HG02763 (cell line): Measurements from ENCODE around the gene SP140L.
"Not testable (repeated sequence)": the region's sequence is repeated elsewhere in the genome, so short reads cannot be mapped to it uniquely, and the experiment has no call there.

Experiments used
- ATAC-seq: cut with Tn5 transposase; IDR thresholded peaks from one replicate; pipeline ENCODE4 v1.9.1; 2021; ENCODE audit warnings: mild to moderate bottlenecking, moderate library complexity; ENCODE audit not compliant: unreplicated experiment

The SP140L gene

DNA sequence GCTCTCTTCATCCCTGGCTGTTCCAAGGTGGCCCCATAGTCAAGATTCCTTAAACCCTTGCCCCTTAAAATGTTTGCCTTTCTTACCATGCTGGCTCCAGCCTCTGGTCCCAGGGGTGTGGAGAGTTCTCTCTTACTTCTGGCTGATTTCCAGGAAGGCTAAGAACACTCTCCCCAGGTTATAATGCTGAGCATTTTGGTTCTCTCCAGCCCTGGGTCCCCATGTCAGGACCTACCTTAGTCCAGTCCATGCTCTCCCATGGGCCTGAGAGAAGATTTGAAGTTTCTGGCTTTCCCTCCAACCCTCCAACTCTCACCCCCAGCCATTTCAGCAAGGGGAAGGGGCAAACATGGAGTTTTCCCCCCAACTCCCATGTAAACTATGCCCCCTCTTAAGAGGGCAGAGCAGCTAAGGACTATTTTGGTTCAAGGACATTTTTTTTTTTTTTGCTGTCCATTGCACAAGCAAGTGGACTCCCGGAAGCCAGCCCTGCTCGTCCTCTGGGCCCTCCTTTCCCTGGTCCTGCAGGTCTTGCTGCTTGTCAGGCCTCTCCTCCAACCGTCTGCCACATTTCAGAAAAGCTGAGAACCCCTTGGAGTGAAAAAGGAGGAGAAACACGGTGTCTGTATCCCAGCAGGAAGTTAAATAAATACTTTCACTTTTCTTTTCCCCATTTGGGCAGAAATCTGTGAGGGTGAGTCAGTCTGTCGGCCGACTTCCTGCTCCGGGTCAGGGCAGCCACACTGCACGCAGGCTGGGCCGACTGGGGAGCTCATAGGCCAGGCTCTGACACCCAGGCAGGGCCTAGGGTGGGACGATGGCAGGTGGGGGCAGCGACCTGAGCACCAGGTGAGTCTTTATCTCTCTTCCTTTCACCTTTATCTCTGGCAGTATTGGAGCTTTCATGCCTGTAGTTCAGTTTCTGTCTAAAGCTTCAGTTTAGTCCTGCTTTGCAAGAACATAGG lies at the start of gene SP140L:
SP140L (plus strand) TSS at position 741 of the 965 bp plus-strand sequence; CDS start at position 818, 77 bp downstream.
- peak; percentile 81 for ATAC-seq

DNA sequence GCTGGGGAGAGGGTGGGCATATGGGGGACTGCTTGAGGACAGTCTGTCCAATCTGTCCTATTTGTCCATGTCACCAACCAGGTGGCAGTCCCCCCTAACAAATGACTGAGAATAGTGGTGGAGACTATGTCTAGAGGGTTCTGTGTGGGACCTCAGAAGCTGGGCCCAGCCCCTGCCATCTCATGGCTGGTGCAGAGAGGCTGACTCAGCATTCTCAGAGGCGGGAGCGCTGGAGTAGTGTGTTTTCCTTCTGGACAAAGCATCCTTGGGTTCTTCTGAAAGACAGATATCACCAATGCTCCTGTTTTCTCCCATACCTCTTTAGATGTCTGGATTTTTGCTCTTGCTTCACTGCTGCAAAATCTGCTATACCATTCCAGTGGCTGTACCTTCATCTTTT lies 44.1 kb upstream of the SP140L start:
- ATAC-seq, result no peak

DNA sequence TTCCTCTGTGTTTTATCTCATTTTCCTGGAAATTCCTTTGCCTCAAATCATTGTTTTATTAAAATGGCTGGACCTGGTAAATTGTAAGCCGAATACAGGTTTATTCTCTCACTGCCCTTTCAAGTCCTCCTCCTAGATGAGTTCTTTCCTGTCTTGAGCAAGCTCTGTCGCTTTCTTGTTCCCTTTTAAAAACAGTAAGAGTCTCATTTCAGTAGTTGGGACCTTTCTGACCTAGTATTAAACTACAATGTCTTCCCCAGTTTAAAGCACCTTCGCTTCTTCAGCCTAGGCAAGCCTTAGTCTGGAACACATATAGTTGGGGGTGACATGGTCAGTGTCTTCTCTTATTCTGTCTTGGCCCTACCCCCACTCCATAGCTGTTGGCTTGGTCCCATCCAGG lies 40.9 kb upstream of the SP140L start:
- ATAC-seq, result no peak

DNA sequence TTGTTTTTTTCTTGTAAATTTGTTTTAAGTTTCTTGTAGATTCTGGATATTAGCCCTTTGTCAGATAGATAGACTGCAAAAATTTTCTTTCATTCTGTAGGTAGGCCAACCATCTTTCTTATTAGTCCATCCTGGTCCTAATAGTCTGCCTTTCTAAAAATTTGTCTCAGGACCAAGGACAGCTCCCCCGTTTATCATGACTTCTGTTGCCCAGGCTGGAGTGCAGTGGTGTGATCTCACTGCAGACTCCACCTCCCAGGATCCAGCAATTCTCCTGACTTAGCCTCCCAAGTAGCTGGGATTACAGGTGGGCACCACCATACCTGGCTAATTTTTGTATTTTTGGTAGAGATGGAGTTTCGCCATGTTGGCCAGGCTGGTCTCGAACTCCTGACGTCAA lies 37.7 kb upstream of the SP140L start:
- not testable (repeated sequence) for ATAC-seq

DNA sequence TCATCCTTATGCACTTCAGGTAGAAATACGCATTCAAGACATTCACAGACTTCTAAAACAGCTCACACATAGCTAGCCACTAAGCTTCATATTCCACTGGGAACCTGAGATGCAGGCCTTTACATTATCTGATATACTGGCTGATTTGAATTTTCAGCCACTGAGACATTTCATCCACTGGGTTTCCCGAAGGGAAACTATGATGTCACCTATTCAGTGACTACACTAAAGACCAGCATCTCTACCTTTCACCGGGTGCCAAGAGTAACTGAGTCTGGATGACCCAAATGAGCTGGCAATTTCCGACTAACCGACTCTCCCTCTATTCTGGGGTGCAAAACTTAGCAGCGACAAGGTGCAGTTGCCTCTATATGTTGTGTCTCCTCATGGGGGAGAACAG lies 31.8 kb upstream of the SP140L start:
- no peak for ATAC-seq

DNA sequence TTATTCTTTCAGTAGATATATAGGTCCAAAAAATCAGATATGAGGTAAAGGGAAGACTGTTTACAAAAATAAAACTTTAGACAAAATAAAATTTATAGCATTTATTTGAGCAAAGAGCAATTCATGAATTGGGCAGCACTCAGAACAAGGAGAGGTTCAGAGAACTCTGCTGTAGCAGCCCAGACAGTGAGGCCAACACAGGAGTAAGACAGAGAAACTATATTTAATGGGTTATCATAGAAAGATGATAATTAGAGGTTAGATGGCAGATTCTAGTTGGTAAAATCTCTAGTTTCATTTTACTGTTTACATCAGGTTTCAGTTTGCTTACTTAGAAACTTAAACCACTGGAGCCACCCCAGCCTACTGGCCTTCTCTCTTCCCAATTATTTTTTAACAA lies 30.1 kb upstream of the SP140L start:
- no peak for ATAC-seq

DNA sequence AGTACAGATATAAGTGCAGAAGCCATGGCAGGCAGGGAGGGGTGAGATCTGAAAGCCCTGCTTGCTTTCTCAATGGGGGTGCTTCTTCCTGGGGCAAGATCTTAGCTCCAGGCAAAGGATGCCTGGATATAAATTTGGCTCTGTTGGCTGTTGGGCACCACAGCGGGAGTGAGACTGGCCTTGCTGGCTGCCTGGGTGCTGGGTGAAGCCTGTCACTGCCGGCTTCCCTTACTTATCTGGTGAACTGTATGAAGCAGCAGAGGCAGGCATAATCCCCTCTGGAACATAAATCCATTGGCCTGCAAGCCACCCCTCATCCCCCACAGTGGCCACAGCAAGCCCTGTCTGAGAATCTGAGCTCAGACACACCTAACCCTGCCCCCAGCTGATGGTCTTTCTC lies 27.4 kb upstream of the SP140L start:
- ATAC-seq, result no peak

DNA sequence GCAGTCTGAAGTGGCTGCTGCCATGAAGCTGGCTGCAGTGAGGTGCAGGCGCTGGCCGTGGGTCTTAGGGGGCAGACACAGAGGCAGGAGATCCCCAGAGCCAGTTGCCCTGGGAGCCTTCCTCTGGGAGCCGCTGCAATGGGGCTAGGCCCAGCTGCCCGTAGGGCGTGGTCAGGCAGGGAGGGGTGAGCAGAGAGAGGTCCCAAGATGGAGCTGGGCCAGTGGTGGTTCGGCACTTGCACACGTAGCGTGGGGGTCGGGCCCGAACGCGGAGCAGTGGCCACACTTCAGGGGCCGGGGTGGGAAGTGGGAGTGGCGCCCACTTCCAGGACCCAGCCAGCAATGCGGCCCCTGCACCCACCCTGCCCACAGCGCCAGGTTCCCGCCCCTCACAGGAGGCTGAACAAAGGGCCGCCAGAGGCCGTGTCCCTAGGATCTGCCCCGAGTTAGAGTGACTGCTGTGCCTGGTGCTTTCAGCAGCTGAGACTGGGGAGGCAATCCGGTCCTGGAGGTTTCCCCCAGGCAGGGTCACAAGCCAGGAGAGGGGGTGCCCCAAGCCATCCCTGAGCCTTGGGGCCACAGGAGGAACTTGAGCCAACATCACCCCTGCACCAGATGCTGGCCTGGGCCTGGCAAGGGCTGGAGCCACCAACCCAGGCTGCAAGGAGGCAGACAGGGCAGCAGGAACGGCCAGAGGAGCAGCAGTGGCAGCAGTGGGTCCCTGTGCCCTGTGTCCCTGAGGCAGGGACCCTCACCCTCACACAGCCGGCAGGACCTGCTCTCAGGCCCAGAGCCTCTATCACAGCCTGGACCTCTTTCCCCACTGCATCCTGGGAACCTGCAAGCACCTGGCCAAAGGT lies 21.3 kb upstream of the SP140L start:
- no peak for ATAC-seq

DNA sequence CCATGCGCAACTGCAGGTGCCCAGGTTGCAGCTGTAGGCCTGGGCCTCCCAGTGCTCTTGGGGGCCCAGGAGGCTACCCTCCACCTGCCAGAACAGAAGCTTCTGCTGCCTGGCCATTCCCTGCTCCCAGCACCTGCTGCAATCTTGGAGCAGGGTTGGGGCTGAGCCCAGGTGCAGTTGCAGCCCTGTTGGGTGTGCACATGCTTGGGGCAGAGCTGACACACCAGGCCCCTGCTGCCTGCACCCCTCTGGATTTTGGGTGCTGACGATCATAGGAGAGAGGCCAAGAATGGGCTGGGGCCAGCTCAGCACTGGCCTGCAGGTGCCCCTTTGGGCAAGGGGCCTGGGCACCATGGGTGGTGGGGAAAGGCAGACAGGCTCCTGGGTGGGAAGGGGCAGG lies 20.5 kb upstream of the SP140L start:
- ATAC-seq, result no peak

DNA sequence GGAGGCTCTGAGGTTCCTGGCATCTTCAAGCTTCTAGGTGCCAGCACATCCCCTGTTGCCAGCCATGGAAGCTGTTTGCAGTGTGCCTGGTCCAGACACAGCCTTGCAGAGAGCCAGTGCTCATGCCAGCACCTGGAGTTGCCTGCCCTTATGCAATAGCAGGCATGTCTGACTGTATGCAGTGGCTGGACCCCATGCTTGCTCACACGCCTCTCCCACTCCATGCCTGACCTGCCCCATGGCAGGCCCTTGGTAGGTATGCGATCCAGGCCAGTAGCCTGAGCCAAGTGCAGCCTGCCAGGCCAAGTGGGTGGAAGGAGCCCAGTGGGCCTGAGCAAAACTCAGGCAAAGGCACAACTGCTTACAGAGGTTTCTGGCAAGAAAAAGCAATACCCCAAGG lies 19.5 kb upstream of the SP140L start:
- ATAC-seq, result no peak

DNA sequence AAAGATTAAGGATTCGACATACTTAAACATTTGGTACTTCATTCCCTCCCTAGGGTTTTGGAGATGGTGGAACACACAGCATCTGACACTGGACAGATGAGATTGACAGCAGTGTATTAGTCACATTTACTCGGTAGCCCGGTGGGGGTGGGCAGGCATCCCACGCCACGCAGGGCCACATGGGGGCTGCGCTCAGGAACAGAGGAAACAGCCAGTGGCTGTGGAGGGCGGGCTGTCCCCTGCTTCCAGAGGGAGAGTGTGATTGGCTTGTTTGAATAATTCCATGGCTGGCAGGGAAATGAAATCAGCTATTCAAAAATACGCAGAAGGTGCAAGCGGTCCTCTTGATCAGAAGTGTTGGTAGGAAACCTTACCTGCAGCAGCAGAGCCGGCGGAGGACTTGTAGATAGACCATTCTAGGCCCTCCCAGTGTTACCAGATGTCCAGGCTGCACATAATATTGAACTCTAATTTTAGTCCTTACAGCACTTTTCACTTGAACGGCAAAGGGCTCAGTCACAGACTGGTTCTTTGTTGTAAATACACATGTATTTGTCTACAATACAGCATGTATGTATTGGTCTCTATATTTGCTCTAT lies 18.5 kb upstream of the SP140L start:
- no peak for ATAC-seq

DNA sequence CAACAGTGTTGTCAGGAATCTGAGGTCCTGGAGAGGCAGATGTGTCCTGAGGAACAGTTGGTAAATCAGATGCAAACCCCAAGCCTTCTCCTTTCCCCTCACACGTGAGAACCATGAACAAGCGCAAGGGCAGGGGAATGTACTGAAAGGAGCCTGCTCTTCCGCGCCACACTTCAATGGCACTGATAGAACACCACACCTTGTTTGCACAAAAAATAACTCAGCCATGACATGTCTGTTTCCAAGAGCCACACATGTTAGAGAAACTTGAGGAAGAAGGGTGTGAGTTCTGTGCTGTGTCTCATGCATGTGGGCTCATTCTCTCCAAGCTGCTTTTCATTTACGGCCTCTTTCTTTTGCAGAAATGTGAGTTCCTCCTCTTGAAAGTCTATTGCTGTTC lies 16.2 kb upstream of the SP140L start:
- ATAC-seq, result not testable (repeated sequence)

DNA sequence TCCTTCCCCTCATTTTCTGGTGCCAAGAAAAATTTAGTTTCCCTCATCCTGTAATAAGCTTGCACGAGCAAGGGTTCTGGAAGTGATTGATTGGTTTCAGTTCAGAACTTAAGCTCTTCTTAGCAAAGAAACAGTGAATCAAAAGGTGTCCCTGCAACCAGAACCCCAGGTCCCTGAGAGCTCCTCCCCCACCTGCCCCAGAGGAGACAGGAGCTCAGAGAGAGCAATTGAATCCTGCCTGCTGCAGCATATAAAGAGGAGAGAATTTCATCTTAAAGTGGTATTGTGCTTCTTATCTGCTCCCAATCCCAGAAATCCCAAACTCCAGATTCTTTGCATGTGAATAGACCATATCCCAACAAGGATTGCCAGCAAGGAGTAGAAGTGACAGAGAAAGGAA lies 15.4 kb upstream of the SP140L start:
- ATAC-seq, result not testable (repeated sequence)

DNA sequence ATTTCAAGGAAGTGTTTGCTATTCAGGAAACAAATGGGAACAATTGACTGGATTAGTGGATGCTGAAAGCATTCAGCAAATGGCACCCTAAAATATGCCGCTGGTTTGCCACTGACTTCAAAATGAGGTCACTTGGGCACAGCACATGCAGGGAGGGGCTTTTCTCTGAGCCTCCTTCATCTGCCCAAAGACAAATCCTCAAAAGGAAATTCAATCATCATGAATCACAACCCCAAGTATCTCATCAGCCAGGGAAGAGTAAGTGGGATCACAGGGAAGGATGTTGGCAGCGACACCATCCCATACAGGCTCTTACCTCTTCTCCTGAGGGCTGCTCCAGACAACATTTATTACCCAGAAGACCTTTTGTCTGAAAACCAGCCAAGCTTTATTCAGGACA lies 14.4 kb upstream of the SP140L start:
- ATAC-seq, result no peak

DNA sequence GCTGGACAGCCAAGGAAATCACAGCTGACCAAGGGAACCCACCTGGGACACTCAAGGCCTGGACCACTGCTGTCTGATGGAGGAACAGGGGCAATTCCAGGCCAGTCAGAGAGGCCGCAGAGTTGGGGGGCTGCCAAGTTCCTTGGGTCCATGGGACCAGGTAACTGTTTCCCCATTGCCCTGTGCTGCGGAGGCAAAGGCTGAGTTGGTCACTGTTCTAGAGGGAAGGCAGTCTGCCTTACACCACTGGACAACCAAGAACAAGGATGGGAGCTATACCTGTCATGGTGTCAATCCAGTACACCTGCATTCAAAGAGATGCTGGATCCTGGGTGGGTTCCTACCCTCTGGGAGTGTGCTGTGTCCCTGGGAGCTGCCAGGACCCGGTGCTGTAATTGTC lies 9.6 kb upstream of the SP140L start:
- ATAC-seq, result no peak

DNA sequence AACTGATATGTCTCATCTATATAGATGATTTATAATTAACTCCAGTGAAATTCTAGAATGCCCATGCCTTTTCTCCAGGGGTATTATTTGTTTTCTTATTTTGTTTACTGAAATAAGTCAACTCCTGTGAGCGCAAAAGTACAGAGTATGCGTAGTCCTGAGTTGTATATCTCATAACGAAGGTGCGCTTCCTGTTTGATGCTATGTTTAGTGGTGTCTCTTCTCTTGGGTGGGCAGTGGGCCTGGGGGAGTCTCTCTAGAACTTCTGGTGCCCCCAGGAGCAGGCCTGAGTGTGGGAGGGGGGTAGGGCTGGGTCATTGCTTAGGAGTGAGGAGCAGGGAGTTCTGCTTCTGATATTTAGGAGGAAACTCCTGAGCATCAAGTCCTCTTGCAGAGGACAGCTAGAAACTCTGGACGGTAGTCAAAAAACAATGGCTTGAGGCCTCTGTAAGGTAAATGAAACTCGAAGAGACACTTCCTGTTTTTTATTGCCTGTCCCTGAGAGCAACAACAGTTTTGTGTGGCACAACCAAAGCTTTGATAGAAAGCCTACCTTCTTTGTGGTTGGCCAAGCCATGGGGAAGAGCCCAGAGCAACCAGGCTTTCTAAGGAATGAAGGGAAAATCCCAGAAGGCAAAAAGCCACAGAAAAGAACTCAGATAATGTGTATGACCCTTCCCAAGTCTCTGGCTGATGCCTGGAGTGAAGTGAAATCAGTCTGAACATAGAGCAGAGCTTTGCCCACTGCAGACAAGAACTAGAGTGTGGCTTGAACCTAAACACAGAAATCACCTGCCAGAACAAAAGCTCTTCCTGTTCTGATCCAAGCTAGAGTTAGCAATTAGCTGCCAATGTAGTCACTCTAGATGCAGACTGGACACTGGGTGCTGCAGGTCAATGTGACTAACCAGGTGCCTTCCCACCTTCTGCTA lies 8.5 kb upstream of the SP140L start:
- ATAC-seq, result no peak

DNA sequence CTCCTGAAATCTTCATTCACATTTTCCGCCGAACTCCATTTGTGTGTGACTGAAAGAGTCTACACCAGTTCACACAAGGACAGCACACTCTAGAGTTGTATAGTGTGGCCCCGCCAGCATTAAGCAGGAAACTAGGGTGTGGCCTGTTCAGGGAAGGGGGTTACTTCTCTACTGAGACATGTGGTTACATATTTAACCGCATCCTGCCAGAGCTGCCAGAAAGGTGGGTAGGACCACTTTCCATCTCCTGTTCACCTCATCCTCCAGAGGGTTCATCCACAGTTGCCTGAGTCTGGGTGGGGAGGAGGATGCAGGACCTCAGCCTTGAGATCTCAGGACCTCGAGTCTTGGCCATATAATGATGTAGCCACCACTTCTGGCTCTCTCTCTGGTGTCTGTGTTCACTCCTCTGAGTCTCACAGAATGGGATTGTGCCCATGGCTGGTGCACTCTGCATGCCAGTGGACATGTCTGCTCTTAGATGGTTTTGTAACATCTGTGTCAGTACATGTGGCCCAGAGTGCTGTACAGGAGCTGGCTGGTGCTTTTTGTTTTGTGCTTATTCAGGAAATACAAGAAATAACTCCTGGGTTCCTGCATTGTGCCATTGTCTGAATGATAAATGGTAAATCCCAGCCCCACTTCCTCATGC lies 7.7 kb upstream of the SP140L start:
- ATAC-seq, result no peak

DNA sequence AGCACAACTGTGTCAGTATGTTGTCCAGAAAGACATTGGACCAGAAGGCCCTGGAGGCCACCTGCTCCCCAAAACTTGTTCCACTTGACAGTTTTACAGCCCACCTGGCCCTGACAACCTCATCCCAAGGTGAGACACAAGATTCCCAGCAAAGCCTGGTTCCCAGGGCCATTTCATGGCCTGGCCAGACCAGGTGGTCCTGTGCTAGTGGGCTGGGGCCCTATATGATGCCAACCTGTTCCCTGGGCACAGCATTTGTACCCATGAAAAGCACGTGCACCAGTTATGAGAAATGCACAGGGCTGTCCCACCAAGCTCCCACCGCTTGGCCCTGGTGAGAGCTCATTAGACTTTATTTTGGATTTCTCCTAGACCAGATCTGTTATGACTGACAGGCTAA lies 6.0 kb upstream of the SP140L start:
- ATAC-seq, result no peak

DNA sequence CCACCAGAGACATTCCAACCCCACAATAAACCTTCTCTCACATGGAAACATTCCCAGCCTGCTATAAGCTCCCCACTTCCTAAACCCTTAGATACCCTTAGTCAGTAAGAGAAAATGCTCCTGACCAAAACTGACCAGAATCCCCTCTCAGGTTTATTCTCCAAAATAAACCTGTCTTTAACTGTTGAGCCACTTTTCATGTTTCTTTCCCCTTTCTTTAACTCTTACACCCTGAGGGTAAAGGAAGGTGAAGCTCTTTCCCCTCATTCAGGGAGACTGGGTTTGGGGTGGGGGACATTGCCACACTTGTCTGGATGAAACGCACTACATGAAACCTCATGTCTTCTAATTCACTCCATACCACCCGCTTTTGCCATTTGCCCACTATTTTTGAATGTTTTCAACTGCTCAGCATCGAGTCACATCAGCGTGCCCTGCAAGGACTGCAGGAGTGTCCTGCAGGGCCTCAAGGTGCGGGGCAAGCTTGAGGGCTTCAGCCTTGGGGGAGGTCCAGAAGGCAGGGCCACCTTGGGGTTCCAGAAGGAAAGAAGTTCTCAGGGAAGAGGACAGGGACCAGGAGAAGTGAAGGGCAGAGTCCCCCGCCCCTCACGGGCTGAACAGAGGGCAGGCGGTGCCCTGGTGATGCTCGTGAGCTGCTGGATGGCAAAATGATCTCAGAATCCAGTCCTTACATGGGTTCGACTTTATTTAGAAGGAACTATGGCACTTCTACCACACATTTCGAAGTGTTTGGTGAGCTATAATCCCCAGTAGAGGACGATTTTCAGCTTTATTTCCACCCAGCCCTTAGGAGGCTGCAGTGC lies 4.2 kb upstream of the SP140L start:
- no peak for ATAC-seq
